ENCODE data around the gene EPB41.
"Not testable (repeated sequence)": the region's sequence is repeated elsewhere in the genome, so short reads cannot be mapped to it uniquely, and the experiment has no call there.

The EPB41 gene

GRCh38 chr1:29114654-29115053 lies 200.3 kb downstream of the EPB41 start:
- DNase-seq = no peak

GRCh38 chr1:29117381-29117780 lies 203.0 kb downstream of the EPB41 start:
- no peak for DNase-seq

- DNase-seq = no peak
These were observed 205.0 kb downstream of the EPB41 start for GRCh38 chr1:29119121-29119929.

- DNase-seq = no peak
These were observed 206.0 kb downstream of the EPB41 start for GRCh38 chr1:29120367-29120766.

GRCh38 chr1:29120947-29121485 lies 206.6 kb downstream of the EPB41 start:
- no peak for DNase-seq

GRCh38 chr1:29121516-29121935 lies 207.2 kb downstream of the EPB41 start:
- DNase-seq = no peak

- no peak for DNase-seq
These were observed 207.7 kb downstream of the EPB41 start for GRCh38 chr1:29121936-29122681.

GRCh38 chr1:29122682-29123052 lies 208.3 kb downstream of the EPB41 start:
- no peak for DNase-seq

GRCh38 chr1:29123053-29123886 lies 208.9 kb downstream of the EPB41 start:
- no peak for DNase-seq

GRCh38 chr1:29123887-29124365 lies 209.6 kb downstream of the EPB41 start, which contains the start of gene TMEM200B:
Gene TMEM200B, minus strand, starts transcription at chr1:29123903. Its CDS starts 2,075 bp downstream, at chr1:29121828.
- no peak for DNase-seq

GRCh38 chr1:29124366-29125236 lies 210.2 kb downstream of the EPB41 start:
- DNase-seq = no peak

- no peak for DNase-seq
These were observed 210.9 kb downstream of the EPB41 start for GRCh38 chr1:29125237-29125641.

GRCh38 chr1:29125788-29126187 lies 211.4 kb downstream of the EPB41 start:
- DNase-seq = no peak

GRCh38 chr1:29126198-29126597 lies 211.8 kb downstream of the EPB41 start:
- DNase-seq = no peak

GRCh38 chr1:29128739-29129138 lies 214.4 kb downstream of the EPB41 start:
- no peak for DNase-seq

GRCh38 chr1:29129916-29130315 lies 215.5 kb downstream of the EPB41 start:
- DNase-seq = no peak

GRCh38 chr1:29131056-29131455 lies 216.7 kb downstream of the EPB41 start:
- DNase-seq = not testable (repeated sequence)

- DNase-seq = no peak
These were observed 219.7 kb downstream of the EPB41 start for GRCh38 chr1:29133861-29134694.

- no peak for DNase-seq
These were observed 220.3 kb downstream of the EPB41 start for GRCh38 chr1:29134695-29135028.

GRCh38 chr1:29136391-29136915 lies 222.1 kb downstream of the EPB41 start:
- DNase-seq = no peak

- DNase-seq = no peak
These were observed 228.3 kb downstream of the EPB41 start for GRCh38 chr1:29142714-29143113.
